Heart left ventricle (tissue), 16 donors: ENCODE data around the gene SF3B2. TPM values are rescaled to one million over a fixed set of nuclear protein-coding genes. Genes with fewer than 3 reads are reported as not detected.
A peak's percentile ranks its signal among the peaks of the same experiment; 100 is the strongest.
"Not testable (repeated sequence)": the region's sequence is repeated elsewhere in the genome, so short reads cannot be mapped to it uniquely, and the experiment has no call there.

Experiments used
- ATAC-seq, 4 donors: fragments of 200-7000 bp; cut with Tn5 transposase; one replicate each; pipeline ENCODE4 v1.9.1; 2020 to 2022; ENCODE audit warnings: moderate library complexity in 4 of 4, mild to moderate bottlenecking in 3 of 4, moderate number of reproducible peaks in 1 of 4
- DNase-seq, 5 donors: peaks; one replicate each; pipeline ENCODE4 v3.0.0-alpha.2; 2020
- H3K27ac ChIP-seq, 12 donors: fragments of 200-600 bp; sonication (generic) in 4 of 12; one replicate each; pipeline versions ENCODE4 v1.5.0 to v1.8.0; 2016 to 2022; ENCODE audit warnings: mild to moderate bottlenecking in 2 of 12
- H3K27me3 ChIP-seq, 9 donors: fragments of 200-600 bp; sonication (generic) in 2 of 9; one replicate each; pipeline versions ENCODE4 v1.5.1 to v1.8.0; 2016 to 2022; ENCODE audit warnings: mild to moderate bottlenecking in 3 of 9
- H3K36me3 ChIP-seq, 9 donors: fragments of 200-600 bp; sonication (generic) in 2 of 9; one replicate each; pipeline versions ENCODE4 v1.5.0 to v1.8.0; 2018 to 2022; ENCODE audit warnings: mild to moderate bottlenecking in 2 of 9
- H3K4me1 ChIP-seq, 12 donors: fragments of 200-600 bp; sonication (generic) in 4 of 12; one replicate each; pipeline versions ENCODE4 v1.5.0 to v1.8.0; 2016 to 2022; ENCODE audit warnings: mild to moderate bottlenecking in 3 of 12
- H3K4me3 ChIP-seq, 12 donors: fragments of 200-600 bp; sonication (generic) in 4 of 12; one replicate each; pipeline versions ENCODE4 v1.5.0 to v1.8.0; 2017 to 2022; ENCODE audit warnings: mild to moderate bottlenecking in 9 of 12, moderate library complexity in 4 of 12
- H3K9me3 ChIP-seq, 12 donors: fragments of 200-600 bp; sonication (generic) in 4 of 12; one replicate each; pipeline versions ENCODE4 v1.5.0 to v1.8.0; 2016 to 2022; ENCODE audit warnings: mild to moderate bottlenecking in 1 of 12
- POLR2A ChIP-seq, 2 donors: fragments of 450-650 bp; IDR thresholded peaks; one replicate each; pipeline ENCODE4 v1.6.1; 2017; ENCODE audit warnings: antibody characterized with exemption in 2 of 2, mild to moderate bottlenecking in 2 of 2, moderate library complexity in 2 of 2
- WGBS, 4 donors: extraction: QIAGEN DNeasy Blood & Tissue Kit in 2 of 4; methylation state at CpG; one replicate each; pipeline versions ENCODE4 v1.1.5 to v1.1.7; 2013 to 2018; 5-methylcytosine and 5-hydroxymethylcytosine counted together
- intact Hi-C, 10 donors: fragments of 100-400 bp; cut with DNase I; formaldehyde crosslinking; loops; one replicate each; pipeline versions ENCODE4 v1.11.1 to v1.14.2; 2022
- polyA plus RNA-seq, 2 donors: library from polyadenylated mRNA; stranded (reverse); fragments of 200-250 nt; gene quantifications; one replicate each; pipeline ENCODE4 v1.2.3, GENCODE V29; 2013
- total RNA-seq, 9 donors: library from RNA; depleted of rRNA in 2 of 9; stranded (reverse); fragments of >200 nt in 2 of 9; fragmentation: NEBNext Ultra II Directional in 3 of 9; extraction: Animal tissue kit (Norgen Biotek cat#: 25700) in 3 of 9; gene quantifications; one replicate each; pipeline versions ENCODE4 v1.1.0 to v1.2.4, GENCODE V29; 2016 to 2023
- TF ChIP-seq, protein P1 (sequence below), 12 donors: fragments of 200-600 bp; sonication (generic) in 4 of 12; IDR thresholded peaks; one replicate each; pipeline versions ENCODE4 v1.5.0 to v1.8.0; 2018 to 2022; ENCODE audit warnings: antibody characterized with exemption in 12 of 12, mild to moderate bottlenecking in 5 of 12
- donor health status: ischemic (EF 13 %, LVEDD 7.1; RV severe dilation, severe dysfunction).
- donor health status: healthy with polysubstance abuse.
- donor health status: DM: no; HTN: yes; CAD: no.
- donor health status: DM: no; HTN: no; CAD: no.
- donor health status: ischemic (EF 25% LVEDD 6.9; RV normal size, moderate dysfunction).
- donor health status: ischemic (EF 25% LVEDD 5.7; RV mildly dilated, moderate dysfunction).
- donor health status: healthy.
- donor health status: DM: yes; HTN: yes; CAD: no.
- donor health status: ischemic (EF 35%, LVEDD 5.7; RV mildly dilated, moderate dysfunction).
- donor health status: nonischemic (EF 11% LVEDD 7.7; RV severe dilation, severe dysfunction).
- donor health status: DM: yes; HTN: yes; CAD: no.
- donor health status: PGD.
- donor health status: ischemic (EF 29% LVEDD 5.4; RV normal size, mild dysfunction).
- donor health status: nonischemic (EF 23%, LVEDD 6.1; RV moderate dilation, normal function).

Gene SF3B2
- total and polyA plus RNA-seq, 11 donors: 43.5 to 106 (median 79.6) TPM

DNA sequence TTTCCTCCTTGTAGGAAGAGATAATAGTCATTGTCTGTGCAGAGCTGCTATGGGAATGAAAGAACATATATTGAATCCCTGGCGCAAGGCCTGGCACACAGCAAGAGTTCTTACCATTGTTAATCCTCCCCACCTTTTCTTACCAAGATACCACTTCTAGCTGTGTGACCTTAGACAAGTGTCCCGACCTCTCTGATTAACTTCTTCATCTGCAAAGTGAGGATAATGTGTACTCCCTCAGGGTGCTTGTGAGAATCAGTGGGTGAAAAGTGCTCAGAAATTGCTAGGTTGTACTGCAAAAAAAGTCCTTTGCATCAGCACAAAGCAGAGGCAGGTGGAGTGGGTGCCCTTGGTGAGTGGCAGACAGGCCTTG, 44.1 kb upstream of the SF3B2 start:
- H3K4me3 ChIP-seq: no peak overlapping the region
- no peaks in the 10 kb centered on the region for H3K9me3 ChIP-seq
- WGBS, 4 donors: 74 to 89% (median 84%) methylated on average over 2 of the region's 2 CpGs
- TF ChIP-seq, protein P1, sequence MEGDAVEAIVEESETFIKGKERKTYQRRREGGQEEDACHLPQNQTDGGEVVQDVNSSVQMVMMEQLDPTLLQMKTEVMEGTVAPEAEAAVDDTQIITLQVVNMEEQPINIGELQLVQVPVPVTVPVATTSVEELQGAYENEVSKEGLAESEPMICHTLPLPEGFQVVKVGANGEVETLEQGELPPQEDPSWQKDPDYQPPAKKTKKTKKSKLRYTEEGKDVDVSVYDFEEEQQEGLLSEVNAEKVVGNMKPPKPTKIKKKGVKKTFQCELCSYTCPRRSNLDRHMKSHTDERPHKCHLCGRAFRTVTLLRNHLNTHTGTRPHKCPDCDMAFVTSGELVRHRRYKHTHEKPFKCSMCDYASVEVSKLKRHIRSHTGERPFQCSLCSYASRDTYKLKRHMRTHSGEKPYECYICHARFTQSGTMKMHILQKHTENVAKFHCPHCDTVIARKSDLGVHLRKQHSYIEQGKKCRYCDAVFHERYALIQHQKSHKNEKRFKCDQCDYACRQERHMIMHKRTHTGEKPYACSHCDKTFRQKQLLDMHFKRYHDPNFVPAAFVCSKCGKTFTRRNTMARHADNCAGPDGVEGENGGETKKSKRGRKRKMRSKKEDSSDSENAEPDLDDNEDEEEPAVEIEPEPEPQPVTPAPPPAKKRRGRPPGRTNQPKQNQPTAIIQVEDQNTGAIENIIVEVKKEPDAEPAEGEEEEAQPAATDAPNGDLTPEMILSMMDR (IDR thresholded peaks at IDR 0.05): no peak
- TF ChIP-seq POLR2A (IDR thresholded peaks at IDR 0.05): no peak
- peaks cover 9 to 19% (median 13%) of the 10 kb centered on the region in 9 donors for H3K27me3 ChIP-seq
- intact Hi-C loops: no loop called here
- H3K36me3 ChIP-seq: peaks cover 0 to 27% (median 22%) of the 10 kb centered on the region in 9 donors
- DNase-seq (no peak), ATAC-seq (no peak)
- no peak overlapping the region for H3K27ac ChIP-seq
- H3K4me1 ChIP-seq: peaks cover 0 to 20% (median 6%) of the 10 kb centered on the region in 12 donors

DNA sequence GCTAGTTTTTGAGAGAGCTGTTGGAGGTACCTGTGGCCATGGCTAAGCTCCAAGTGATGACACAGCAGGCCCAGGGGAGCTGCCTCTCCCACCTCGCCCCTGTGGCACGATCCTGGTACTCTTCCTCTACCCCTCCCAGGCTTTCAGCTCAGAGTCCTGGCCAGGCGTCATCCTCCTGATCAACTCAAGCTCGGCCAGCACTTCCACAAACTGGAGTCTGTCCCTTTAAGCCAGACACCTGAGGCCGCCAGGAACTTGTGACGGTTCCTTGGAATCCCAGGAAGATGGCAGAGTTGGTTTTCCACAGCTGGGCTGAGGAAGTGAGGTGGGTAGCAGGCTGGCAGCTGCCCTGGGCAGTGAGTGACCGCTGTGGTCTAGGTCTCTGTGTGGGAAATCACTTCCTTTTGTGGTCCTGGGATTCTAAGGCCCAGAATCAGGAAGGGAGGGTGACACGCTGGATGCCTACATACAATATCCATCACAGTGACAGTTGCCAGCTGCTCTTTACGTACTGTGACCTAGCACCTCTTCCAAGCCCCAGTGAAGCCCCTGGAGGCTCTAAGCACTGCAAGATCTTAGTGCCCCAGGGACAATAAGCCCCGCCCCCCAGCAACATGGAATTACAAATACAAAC, 43.6 kb upstream of the SF3B2 start:
- Histone ChIP-seq H3K27me3 (peaks cover 9 to 24% (median 16%) of the 10 kb centered on the region in 9 donors), H3K9me3 (no peaks in the 10 kb centered on the region), H3K4me3 (no peak overlapping the region), H3K4me1 (peaks cover 0 to 18% (median 1%) of the 10 kb centered on the region in 12 donors), H3K27ac (no peak overlapping the region), H3K36me3 (peaks cover 0 to 25% (median 20%) of the 10 kb centered on the region in 9 donors)
- DNase-seq (no peak), ATAC-seq (no peak)
- TF ChIP-seq, protein P1 (IDR thresholded peaks at IDR 0.05): no peak
- TF ChIP-seq POLR2A (IDR thresholded peaks at IDR 0.05): no peak
- intact Hi-C loops: no loop called here
- WGBS, 4 donors: 50 to 61% (median 58%) methylated on average over 10 of the region's 10 CpGs

DNA sequence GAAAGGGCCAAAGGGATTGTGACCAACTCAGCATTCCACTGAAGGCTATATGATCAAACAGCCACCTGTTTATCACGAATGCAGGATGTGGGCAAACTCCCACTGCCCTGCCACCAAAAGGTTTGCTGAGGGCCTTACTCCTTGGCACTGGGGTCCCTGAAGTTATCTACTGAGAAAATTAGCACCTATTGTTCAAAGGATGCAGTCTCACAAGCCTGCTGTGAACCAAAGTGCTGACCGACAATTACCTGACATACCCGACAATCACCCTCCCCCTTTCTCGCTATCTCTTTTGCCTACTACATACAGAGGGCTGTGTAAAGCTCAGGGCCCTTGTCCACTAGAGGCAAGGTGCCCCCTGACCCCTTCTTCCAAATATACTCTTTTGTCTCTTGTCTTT, 42.1 kb upstream of the SF3B2 start:
- H3K27ac ChIP-seq, H3K9me3 ChIP-seq, ATAC-seq, intact Hi-C loops, H3K4me3 ChIP-seq, DNase-seq: not testable (repeated sequence)
- Histone ChIP-seq H3K27me3 (peaks cover 9 to 29% (median 16%) of the 10 kb centered on the region in 9 donors), H3K4me1 (peaks cover 0 to 18% (median under 1%) of the 10 kb centered on the region in 12 donors), H3K36me3 (peaks cover 0 to 10% (median 6%) of the 10 kb centered on the region in 9 donors)
- 57 to 70% (median 66%) methylated on average over 4 of the region's 4 CpGs for WGBS, 4 donors

DNA sequence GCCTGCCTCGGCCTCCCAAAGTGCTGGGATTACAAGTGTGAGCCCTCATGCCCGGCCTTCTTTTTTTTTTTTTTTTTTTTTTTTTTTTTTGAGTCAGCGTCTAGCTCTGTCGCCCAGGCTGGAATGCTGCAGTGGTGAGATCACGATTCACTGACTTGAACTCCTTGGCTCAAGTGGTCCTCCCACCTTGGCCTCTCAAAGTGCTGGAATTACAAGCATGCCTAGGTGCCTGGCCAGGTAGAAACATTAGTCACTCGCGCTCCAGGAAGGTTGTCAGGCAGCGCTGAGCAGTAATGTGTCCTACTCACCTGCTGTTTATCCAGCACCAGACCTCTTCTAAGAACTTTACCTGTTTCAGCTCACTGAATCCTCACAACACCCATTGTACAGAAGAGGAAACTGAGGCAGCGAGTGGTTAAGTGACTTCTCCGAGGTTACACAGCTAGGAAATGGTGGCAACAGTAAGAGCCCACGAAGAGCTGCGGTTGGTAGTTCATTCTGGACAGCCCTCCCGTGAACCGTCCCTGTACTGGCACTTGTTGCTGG, 40.9 kb upstream of the SF3B2 start:
- TF ChIP-seq POLR2A (IDR thresholded peaks at IDR 0.05): no peak
- TF ChIP-seq, protein P1 (IDR thresholded peaks at IDR 0.05): no peak
- intact Hi-C loops: no loop called here
- no peaks in the 10 kb centered on the region for H3K9me3 ChIP-seq
- no peak for ATAC-seq
- DNase-seq: no peak
- H3K4me3 ChIP-seq: peak overlapping the region in 4 of 12 donors; percentile 25 to 39 (median 32)
- no peaks in the 10 kb centered on the region for H3K36me3 ChIP-seq
- peaks cover 9 to 29% (median 16%) of the 10 kb centered on the region in 9 donors for H3K27me3 ChIP-seq
- H3K4me1 ChIP-seq: peaks cover 0 to 27% (median 7%) of the 10 kb centered on the region in 12 donors
- H3K27ac ChIP-seq: no peak overlapping the region
- WGBS, 4 donors: 42 to 68% (median 50%) methylated on average over 12 to 14 of the region's 14 CpGs
